Cerebellar nuclear complex (tissue), 1 donor: ENCODE data around the gene ZNF737.
"Not testable (repeated sequence)": the region's sequence is repeated elsewhere in the genome, so short reads cannot be mapped to it uniquely, and the experiment has no call there.

Source experiments
- DNase-seq, 2 experiments: peaks; one replicate each; lab custom pipeline; 2025; lab: John Stamatoyannopoulos, UW

Gene ZNF737

GRCh38 chr19:20565321-20566018 lies at the start of gene ZNF737:
Gene ZNF737, minus strand, starts transcription at chr19:20565781. Its CDS starts 141 bp downstream, at chr19:20565640.
- peak; percentile 27 to 71 for DNase-seq

DNA sequence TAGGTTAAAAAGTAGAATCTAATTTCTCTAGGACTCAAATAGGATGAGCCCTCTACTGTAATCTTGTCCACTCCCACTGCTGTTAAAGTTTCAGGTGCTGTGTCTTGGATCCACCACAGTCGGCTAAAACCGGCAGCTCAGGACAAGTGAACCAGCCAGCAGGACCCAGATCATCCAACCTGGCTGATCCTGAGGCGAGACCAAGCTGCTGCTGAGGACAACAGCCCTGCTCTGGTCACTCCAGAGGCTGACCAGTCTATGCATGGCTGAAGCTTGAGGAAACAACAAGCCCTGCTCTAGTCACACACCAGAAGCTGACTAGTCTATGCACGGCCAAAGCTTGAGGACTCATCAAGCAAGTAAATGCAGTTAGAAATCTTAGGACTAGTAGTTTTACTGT lies 49.4 kb upstream of the ZNF737 start:
- DNase-seq, result not testable (repeated sequence)

- no peak for DNase-seq
These were observed 47.2 kb upstream of the ZNF737 start for GRCh38 chr19:20612711-20613316.

- DNase-seq, result no peak
These were observed 46.3 kb upstream of the ZNF737 start for GRCh38 chr19:20611866-20612265.

- no peak for DNase-seq
These were observed 42.4 kb upstream of the ZNF737 start for GRCh38 chr19:20607943-20608342.

DNA sequence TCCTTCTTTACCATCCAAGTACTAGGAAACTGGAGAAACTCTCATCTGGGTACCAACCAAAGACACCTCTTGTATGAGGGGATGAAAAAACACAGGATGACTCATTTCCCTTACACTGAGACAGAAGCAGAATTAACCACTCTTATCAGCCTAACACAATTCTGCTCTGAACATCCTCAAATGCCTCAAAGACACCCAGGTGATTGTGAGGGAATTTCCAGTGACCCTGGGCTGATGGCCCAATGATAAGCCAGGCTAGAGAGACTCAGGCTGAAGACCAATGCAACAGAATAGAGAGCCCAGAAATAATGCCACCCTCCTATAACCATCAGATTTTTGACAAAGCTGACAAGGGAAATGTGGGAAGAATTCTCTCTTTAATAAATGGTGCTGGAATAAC lies 7.0 kb downstream of the ZNF737 start:
- no peak for DNase-seq

DNA sequence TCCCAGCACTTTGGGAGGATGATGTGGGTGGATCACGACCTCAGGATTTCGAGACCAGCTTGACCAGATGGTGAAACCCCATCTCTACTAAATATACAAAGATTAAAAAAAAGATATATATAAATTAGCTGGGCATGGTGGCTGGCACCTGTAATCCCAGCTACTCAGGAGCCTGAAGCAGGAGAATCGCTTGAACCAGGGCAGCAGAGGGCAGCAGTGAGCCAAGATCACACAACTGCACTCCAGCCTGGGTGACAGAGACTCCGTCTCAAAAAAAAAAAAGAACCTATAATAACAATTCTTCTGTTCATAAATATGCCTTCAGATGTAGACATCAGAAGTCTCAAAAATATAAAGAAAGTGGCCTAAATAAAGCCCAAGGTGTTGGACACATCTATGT lies 7.6 kb downstream of the ZNF737 start:
- no peak for DNase-seq

DNA sequence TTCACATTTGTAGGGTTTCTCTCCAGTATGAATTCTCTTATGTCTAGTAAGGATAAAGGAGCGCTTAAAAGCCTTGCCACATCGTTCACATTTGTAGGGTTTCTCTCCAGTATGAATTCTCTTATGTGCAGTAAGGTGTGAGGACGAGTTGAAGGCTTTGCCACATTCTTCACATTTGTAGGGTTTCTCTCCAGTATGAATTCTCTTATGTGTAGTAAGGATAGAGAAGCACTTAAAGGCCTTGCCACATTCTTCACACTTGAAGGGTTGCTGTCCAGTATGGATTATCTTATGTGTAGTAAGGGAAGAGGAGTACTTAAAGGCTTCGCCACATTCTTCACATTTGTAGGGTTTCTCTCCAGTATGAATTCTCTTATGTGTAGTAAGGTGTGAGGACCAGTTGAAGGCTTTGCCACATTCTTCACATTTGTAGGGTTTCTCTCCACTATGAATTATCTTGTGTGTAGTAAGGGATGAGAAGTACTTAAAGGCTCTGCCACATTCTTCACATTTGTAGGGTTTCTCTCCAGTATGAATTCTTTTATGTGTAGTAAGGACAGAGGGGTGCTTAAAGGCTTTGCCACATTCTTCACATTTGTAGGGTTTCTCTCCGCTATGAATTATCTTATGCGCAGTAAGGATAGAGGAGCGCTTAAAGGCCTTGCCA lies 20.8 kb downstream of the ZNF737 start:
- not testable (repeated sequence) for DNase-seq

DNA sequence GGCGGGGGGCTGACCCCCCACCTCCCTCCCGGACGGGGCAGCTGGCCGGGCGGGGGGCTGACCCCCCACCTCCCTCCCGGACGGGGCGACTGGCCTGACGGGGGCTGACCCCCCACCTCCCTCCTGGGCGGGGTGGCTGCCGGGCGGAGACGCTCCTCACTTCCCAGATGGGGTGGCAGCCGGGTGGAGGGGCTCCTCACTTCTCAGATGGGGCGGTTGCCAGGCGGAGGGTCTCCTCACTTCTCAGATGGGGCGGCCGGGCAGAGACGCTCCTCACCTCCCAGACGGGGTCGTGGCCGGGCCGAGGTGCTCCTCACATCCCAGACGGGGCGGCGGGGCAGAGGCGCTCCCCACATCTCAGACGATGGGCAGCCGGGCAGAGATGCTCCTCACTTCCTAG lies 35.3 kb downstream of the ZNF737 start:
- not testable (repeated sequence) for DNase-seq

- DNase-seq, result no peak
These were observed 52.2 kb downstream of the ZNF737 start for GRCh38 chr19:20513189-20513904.

DNA sequence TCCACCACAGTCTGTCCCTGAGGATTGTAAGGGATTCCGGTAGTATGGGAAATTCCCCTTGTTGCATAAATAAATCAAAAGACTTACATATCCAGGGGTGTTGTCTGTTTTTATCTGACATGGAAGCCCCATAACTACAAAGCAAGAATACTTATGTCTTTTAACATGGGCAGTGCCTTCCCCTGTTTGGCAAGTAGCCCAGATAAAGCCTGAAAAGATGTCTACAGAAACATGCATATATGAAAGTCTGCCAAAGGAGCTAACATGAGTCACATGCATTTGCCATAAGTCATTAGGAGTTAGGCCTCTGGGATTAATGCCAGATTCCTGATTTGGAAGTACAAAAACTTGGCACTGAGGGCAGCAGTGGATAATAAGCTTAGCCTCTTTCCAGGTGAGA lies 62.1 kb downstream of the ZNF737 start:
- DNase-seq, result no peak
